GM18519 (cell line): ENCODE data around the gene GCK.

Experiments
- ATAC-seq: cut with Tn5 transposase; IDR thresholded peaks from one replicate; pipeline ENCODE4 v1.9.1; 2021; ENCODE audit warnings: mild to moderate bottlenecking, moderate library complexity; ENCODE audit not compliant: unreplicated experiment, low FRiP score

The GCK gene

DNA sequence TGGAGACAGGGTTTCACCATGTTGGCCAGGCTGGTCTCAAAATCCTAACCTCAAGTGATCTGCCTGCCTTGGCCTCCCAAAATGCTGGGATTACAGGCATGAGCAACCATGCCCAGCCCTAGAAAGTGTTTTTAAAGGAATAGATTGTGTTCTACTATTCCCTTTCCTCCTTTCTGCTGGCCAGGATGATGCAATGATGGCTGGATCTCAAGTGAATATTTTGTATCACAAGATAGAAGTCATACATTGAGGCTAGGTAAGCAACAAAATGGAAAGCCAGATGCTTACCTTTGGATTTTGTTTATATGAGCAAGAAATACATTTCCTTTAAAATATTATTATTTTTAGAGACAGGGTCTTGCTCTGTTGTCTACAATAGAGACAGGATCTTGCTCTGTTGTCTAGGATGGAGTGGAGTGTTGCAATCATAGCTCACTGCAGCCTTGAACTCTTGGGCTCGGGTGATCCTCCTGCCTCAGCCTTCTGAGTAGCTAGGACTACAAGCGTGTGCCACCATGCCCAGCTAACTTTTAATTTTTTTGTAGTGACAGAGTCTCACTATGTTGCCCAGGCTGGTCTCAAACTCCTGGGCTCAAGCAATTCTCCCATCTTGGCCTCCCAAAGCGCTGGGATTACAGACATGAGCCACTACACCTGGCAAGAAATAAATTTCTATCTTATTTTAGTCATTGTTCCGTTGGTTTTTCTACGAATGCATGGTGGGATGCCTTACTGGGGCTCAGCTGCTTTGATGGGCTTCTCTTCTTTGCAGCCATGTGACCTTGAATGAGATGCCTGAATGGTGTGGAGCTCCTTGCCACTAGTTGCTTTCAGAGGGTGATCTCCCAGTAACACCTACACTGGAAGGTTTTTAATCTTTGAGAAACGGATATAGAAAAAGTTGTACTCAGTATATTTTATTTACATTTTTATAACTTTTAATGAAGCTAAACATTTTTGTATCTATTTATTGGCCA, 90.9 kb downstream of the GCK start:
- no peak for ATAC-seq

DNA sequence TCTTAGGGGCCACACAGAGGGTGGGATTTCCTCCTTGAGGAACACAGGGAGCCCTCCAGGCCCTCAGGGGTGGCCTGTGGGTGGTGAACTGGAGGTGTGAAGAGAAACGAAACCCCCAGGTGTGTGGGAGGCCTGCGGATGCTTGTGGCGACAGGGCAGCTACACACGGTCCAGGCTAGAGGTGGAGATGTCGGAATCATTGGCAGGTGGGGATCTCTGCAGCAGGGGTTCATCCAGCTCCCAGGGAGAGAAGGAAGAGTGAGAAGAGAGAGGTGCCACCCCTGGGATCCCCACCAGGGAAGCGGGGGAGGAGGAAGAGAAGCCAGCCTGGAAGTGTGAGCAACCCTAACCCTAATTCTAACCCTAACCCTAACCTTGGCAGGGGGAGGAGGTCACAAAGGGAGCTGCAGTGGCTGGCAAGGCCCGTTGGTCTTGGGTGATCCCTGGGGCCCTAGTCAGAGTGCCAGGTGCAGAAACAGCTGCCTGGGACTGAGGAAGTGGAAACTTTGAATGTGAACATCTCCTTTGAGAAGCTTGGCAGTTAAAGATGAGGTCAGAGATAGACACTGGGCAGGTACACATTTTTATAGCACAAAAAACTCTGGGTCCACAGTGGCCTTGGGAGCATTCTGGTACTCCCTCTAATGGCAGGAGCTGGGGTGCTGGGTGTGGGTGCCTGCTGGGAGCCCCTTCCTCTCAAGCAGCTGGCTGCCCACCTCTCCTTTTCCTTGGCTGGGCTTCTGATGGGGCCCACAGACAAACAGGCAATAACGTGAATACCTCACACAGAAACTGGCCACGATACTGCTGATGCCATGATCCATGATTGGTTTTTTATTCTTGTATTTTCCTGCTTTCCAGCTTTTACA, 91.9 kb downstream of the GCK start:
- no peak for ATAC-seq

DNA sequence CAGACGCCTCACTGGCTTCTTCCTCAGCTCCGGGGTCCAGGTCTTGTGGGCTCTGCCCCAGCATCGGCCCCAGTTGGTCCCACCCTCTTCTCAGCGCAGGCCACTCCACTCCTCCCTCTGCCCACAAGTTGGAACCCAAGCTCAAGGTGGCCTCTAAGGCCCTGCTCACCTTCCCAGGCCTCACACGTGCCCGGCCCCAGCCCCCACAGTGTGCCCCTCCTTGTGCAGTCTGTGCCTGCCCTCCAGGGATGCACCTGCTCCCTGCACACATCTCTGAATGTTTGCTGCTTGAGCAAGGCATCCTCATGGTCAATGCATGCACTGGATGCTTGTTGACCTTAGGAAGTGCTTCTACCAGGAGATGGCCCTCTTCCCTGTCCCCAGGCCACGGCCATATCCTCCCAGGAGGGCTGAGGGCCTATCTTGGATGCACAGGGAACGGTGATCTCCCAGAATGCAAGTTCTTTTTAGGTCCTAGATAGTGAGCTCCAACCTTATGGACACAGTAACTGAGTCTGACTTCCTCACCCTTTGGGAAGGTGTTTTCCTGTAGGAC, 92.8 kb downstream of the GCK start:
- no peak for ATAC-seq

DNA sequence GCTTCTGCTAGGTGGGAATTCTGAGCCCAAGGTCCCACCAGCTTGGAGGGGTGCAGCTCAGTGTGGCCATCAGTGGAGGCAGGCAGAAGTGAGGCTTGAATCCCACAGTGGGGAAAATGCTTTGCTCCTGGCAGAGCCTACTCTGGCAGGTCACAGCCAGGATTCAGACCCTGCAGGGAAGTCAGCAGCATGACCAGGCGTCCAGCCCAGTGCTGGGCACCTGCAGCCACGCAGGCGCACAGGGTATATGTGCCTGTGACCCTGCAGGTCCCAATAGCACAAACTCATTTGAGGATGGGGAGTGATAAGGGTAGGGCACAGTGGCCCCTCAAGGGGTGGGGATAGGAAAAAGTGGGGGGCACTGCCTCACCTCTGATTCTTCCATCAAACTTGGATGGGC, 93.5 kb downstream of the GCK start:
- ATAC-seq = no peak

DNA sequence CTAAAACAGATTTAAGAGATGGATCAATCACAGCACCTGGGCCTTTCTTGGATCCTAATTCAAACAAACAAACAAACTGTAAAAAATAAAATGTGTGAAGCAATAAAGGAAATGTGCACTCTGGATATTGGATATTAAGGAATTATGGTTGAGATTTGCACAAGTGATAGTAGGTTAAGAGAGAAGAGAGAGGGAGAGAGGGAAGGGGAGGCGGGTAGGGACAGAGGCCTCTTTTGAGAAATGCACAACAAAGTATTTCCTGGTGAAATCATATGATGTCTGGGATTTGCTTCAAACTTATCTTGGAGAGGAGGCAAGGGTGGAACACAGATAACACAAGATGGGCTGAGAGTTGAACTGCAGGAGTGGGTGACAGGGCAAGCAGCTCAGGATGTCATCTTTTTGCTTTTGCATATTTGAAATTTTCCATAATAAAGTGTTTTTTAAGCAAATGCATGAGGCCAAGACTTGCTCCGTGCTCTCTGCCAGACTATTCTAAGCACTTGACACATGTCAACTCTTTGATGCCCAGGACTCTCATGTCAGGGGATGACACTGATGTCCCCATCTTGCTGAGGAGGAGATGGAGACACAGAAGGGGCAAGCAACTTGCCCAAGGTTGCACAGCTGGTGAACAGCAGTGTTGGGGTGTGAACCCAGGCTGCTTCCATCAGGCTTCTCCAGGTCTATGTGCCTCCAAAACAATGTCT, 94.2 kb downstream of the GCK start:
- no peak for ATAC-seq

DNA sequence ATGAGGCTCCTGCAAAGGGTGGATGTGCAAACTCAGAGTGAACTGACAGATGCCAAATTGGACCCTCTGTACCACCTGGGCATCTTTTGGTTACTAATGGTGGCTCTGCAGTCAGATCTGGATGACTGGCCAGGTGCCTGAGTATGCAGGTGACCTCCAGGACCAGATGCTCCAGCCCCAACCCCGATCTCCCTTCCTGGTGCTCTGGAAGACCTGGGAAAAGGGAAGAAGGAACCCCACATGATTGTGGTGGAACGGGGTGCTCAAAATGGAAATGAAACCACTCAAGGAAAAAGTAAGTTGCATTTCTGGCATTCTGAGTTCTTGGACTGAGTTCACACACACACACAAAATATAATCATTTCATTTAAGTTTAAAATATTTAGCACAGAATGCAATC, 94.9 kb downstream of the GCK start:
- no peak for ATAC-seq
